Retina (tissue), 1 donor: Measurements from ENCODE around the gene UQCRC2.
A peak's percentile ranks its signal among the peaks of the same experiment; 100 is the strongest.
"Not testable (repeated sequence)": the region's sequence is repeated elsewhere in the genome, so short reads cannot be mapped to it uniquely, and the experiment has no call there.

Experiments used
- DNase-seq: peaks from one replicate; pipeline ENCODE4 v3.0.0-alpha.2; 2016

UQCRC2 gene

GRCh38 chr16:21952793-21953540 lies at the start of gene UQCRC2:
TSS of gene UQCRC2 (plus strand) at chr16:21953361. CDS start at chr16:21953424, 63 bp downstream.
- DNase-seq: peak; percentile 98

- DNase-seq: not testable (repeated sequence)
These were observed 20.5 kb upstream of the UQCRC2 start for GRCh38 chr16:21932650-21933049.

- DNase-seq: not testable (repeated sequence)
These were observed 19.8 kb upstream of the UQCRC2 start for GRCh38 chr16:21933316-21933715.

GRCh38 chr16:21933790-21934189 lies 19.4 kb upstream of the UQCRC2 start:
- not testable (repeated sequence) for DNase-seq

- not testable (repeated sequence) for DNase-seq
These were observed 16.9 kb upstream of the UQCRC2 start for GRCh38 chr16:21936216-21936615.

DNA sequence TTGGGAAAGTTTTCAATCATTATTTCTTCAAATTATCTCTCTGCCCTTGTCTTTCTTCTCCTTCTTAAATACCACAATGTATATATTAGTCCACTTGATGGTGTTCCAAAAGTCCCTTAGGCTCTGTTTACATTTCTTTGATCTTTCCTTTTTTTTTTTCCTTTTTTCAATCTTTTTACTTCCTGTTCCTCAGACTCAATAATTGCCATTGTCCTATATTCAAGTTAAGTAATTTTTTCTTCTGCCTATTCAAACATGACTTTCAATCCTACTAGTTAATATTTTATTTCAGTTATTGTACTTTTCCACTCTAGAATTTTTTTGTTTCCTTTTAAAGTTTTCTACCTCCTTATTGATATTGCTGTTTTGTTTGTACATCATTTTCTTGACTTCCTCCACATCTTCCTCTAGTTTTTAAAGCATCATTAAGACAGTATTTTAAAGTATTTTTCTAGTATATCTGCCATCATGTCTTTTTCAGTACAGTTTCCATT lies 15.8 kb upstream of the UQCRC2 start:
- no peak for DNase-seq

DNA sequence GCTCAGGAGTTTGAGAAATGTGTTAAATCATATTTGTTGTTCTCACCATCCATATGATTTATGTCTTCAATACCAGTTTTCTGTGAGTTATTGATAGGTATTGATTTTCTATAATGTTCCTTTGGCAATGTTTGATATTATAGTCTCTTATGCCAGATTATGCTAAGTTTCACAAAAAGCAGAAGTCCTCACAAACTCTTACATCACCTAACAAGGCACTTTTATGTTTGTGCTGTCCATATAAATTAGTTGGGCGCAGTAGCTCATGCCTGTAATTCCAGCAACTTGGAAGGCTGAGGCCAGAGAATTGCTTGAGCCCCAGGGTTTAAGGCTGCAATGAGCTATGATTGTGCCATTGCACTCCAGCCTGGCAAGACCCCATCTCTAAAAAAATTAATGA lies 12.6 kb upstream of the UQCRC2 start:
- DNase-seq: no peak

DNA sequence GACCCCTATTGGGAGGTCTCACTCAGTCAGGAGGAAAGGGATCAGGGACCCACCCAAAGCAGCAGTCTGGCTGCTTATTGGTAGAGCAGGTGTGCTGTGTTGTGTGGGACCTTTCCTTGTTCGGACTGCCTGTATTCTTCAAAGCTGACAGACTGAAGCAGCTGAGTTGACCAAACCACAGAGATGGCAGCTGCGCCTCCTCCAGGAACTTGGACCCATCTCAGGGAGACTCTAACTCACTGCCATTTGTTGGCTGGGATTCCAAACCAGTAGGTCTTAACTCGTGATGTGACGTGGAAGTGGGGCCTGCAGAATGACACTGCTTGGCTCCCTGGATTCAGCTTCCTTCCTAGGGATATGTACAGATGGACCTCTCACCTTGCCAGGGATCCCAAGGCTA lies 9.6 kb upstream of the UQCRC2 start:
- DNase-seq: no peak

DNA sequence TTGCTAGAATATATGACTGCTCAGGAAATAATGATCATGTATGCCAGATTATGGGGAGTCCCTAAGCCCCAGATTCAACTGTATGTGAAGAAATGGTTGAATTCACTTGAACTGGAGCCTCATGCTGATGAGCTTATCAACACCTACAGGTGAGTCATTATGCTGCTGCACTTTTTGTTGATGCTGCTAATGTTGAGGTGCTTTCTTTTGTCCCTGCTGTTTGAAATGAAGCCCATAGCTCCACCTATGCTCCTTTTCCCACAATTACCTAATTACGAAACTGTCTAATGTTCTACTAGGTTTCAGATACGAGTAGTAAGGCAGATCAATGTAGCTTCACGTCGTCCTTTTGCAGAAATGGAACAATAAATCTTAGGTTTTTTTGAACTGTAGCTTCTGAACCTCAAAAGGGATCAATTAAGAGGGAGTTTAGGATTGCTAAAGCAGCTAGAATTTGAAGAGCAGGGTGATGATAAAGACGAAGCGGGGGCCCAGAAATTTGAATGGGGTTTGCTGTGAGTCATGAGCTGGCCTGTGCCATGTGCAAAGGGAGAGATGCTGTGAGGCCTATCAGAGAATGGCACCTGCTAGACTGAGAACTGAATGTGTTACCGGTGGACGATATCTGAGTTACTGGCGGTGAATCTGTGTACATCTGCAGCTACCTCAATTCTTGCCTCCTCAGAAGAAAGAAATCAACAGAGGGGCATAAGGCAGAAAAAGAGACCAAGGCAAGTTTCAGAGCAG lies 6.1 kb upstream of the UQCRC2 start:
- DNase-seq: no peak

DNA sequence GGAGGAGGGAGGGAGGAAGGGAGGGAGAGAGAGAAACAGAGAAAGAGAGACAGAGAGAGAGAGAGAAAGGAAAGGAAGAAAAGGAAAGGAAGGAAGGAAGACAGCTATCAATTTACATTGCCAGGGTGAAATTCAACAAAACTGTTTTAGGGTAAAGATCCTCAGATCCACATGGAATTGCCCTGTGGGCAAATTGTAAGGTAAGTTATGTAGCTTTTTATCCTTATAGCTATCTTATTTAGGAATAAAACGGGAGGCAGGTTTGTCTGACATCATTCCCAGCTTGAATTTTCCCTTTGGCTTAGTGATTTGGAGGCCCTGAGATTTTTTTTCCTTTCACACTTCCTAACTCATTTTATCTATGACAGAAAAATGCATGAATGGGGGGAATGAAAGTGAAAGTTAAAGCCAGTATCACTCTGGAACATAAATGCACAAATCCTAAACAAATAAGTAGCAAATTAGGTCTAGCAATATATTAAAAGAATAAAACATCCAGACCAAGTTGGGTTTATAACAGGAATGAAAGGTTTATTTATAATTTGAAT lies 3.4 kb upstream of the UQCRC2 start:
- no peak for DNase-seq

GRCh38 chr16:21950782-21951521 lies 2.2 kb upstream of the UQCRC2 start:
- peak; percentile 16 for DNase-seq

DNA sequence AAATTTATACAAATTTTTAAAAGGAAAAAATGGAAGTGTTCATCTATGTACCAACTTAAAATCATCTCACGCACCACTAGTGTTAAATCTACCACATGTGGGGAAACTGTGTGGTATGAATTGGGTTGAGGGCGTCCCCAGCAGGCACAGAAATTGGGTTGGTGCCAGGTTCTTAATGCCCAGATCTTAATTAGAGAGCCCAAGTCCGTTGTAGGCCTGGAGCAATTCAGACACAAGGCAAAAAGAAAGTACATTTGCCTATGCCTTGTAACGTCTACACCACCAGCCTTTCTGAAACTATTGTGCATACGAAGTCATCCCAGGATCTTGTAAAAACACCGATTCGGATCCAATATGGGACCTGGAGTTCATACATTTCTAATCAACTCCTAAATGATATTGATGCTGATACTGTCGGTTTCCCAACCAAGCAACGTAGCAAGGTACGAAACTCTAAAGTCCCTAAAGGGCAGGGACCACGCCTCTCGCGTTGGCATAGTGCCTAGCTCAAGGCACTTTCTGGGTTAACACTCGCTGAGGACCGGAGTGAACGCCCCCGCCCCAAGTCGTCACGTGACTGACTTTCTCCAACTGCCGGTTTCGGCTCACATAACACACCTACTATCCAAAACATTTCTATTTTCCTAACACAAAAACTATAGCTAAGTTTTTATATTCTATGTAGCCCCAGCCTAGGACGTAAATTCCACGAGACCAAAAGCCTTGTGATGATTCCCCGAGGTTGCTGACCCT lies 945 bp upstream of the UQCRC2 start:
- DNase-seq: no peak

GRCh38 chr16:21953541-21953902 lies 361 bp downstream of the UQCRC2 start:
- no peak for DNase-seq

GRCh38 chr16:21957714-21958346 lies 4.7 kb downstream of the UQCRC2 start:
- no peak for DNase-seq

GRCh38 chr16:21959050-21959449 lies 5.9 kb downstream of the UQCRC2 start:
- no peak for DNase-seq

- no peak for DNase-seq
These were observed 9.3 kb downstream of the UQCRC2 start for GRCh38 chr16:21962475-21962874.

GRCh38 chr16:21963887-21964286 lies 10.7 kb downstream of the UQCRC2 start:
- DNase-seq: no peak

DNA sequence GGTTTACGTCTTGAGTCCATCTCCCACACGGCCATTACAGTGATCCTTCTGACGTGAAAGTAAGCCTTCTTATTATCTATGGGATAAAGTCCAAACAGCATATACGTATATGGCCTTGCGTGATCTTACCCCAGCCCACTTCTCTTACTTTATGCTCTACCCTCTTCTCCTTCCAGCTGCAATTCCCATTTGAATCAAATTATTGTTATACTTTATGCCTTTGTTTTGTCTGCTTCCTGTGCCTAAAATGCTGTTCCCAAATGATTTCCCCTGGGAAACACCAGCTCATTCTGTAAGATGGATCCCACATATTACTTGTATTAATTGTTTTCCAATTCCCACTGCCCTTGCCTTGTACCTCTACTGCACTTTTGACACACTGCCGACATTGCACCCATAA lies 11.2 kb downstream of the UQCRC2 start:
- DNase-seq: no peak

DNA sequence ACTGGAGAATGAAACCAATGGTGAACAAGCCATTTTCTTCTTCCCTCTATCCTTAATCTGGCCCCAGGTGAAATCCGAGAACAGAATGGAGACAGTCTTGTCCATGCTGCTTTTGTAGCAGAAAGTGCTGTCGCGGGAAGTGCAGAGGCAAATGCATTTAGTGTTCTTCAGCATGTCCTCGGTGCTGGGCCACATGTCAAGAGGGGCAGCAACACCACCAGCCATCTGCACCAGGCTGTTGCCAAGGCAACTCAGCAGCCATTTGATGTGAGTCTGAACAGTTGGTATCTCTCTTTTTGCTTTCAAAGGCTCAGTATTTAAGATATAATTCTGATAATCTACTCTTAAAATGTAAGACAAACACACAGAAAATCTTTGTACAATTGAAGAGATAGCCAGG lies 18.7 kb downstream of the UQCRC2 start:
- DNase-seq: no peak

DNA sequence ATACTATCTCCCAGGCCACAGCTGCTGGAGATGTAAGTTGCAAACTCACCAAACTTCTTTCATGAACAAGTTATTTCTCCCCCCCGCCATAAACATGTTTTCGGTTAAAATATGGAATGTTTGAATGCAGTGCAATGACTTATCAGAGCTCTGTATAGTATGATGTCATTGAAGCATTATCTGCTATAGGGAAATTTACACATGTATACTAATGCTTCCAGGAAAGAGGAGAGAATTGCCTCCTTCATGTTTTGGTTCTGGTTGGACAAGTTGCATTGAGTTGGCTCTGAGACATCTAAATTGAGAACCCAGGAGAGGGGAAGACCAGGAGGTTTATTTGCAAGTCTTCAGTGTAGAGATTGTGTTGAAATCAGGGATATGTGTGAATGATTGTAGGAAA lies 20.8 kb downstream of the UQCRC2 start:
- no peak for DNase-seq

GRCh38 chr16:21980032-21980431 lies 26.9 kb downstream of the UQCRC2 start:
- no peak for DNase-seq

- no peak for DNase-seq
These were observed 28.9 kb downstream of the UQCRC2 start for GRCh38 chr16:21982108-21982507.
